Caco-2 (cell line): Measurements from ENCODE around the gene MOSPD3. TPM values are rescaled to one million over a fixed set of nuclear protein-coding genes. Genes with fewer than 3 reads are reported as not detected.

Experiments used
- BruUV-seq: library from RNA; stranded (reverse); fragments of 400-500 nt; replicated peaks from 2 replicates; lab custom pipeline; 2021; lab: Mats Ljungman, UMichigan
- CTCF ChIA-PET: fragments of 300-600 bp; sonication (Branson Sonifier 250); formaldehyde crosslinking; loops from one replicate; lab custom pipeline; 2022; ENCODE audit warnings: antibody characterized with exemption; lab: Charles Lee
- POLR2A ChIA-PET: fragments of 300-600 bp; sonication (Branson Sonifier 250); formaldehyde crosslinking; loops from one replicate; lab custom pipeline; 2022; ENCODE audit warnings: antibody characterized with exemption; lab: Charles Lee
- DNase-seq, 2 experiments: peaks; one replicate each; pipeline versions ENCODE4 v3.0.0 to v3.0.0-alpha.2; 2020 to 2022
- H3K27me3 ChIP-seq: replicated peaks from 2 replicates; pipeline ENCODE4 v1.6.0; 2011; ENCODE audit warnings: low read length; ENCODE audit not compliant: control insufficient read depth, insufficient read depth
- H3K36me3 ChIP-seq: 2 replicates; pipeline ENCODE4 v1.5.1; 2011; ENCODE audit warnings: low read length; ENCODE audit not compliant: control insufficient read depth, insufficient read depth
- H3K4me1 ChIP-seq: fragments of 250-450 bp; sonication (Bioruptor Pico); 2 replicates; pipeline ENCODE4 v1.5.1; 2020; ENCODE audit warnings: mild to moderate bottlenecking
- H3K4me3 ChIP-seq: 2 replicates; pipeline ENCODE4 v1.5.1; 2011; ENCODE audit warnings: low read depth, mild to moderate bottlenecking, control low read depth, low read length
- H3K9me3 ChIP-seq: fragments of 250-450 bp; sonication (Bioruptor Pico); 2 replicates; pipeline ENCODE4 v1.5.1; 2020; ENCODE audit warnings: mild to moderate bottlenecking, moderate library complexity
- H3K27ac Mint-ChIP-seq: one replicate; pipeline ENCODE4 v1.8.0; 2022; ENCODE audit warnings: mixed read lengths; ENCODE audit not compliant: unreplicated experiment
- H3K27me3 Mint-ChIP-seq: one replicate; pipeline ENCODE4 v1.8.0; 2022; ENCODE audit warnings: mixed read lengths; ENCODE audit not compliant: insufficient read depth, unreplicated experiment
- H3K36me3 Mint-ChIP-seq: one replicate; pipeline ENCODE4 v1.8.0; 2022; ENCODE audit warnings: mild to moderate bottlenecking, mixed read lengths; ENCODE audit not compliant: insufficient read depth, unreplicated experiment
- H3K4me1 Mint-ChIP-seq: one replicate; pipeline ENCODE4 v1.8.0; 2022; ENCODE audit warnings: low read depth, mixed read lengths; ENCODE audit not compliant: unreplicated experiment
- H3K4me3 Mint-ChIP-seq: one replicate; pipeline ENCODE4 v1.8.0; 2022; ENCODE audit warnings: mild to moderate bottlenecking, moderate library complexity, mixed read lengths; ENCODE audit not compliant: unreplicated experiment
- H3K9me3 Mint-ChIP-seq: one replicate; pipeline ENCODE4 v1.8.0; 2022; ENCODE audit warnings: mixed read lengths; ENCODE audit not compliant: unreplicated experiment
- intact Hi-C: fragments of 100-400 bp; cut with micrococcal nuclease; formaldehyde crosslinking; loops from one replicate; pipeline ENCODE4 v1.10.0; 2022; ENCODE audit not compliant: unreplicated experiment
- total RNA-seq: library from RNA; stranded (reverse); gene quantifications from 2 replicates; pipeline ENCODE4 v1.2.3, GENCODE V29; 2022
- TF ChIP-seq, protein P1 (sequence below), 2 experiments: fragments of 200-600 bp in 1 of 2; IDR thresholded peaks; 1 replicate in 1 of 2; 2 replicates in 1 of 2; pipeline versions ENCODE4 v1.5.1 to v1.8.0; 2011 to 2022; ENCODE audit warnings: antibody characterized with exemption in 1 of 2, control low read depth in 1 of 2, inconsistent platforms in 1 of 2, low read depth in 1 of 2, low read length in 1 of 2, mild to moderate bottlenecking in 1 of 2, moderate library complexity in 1 of 2; ENCODE audit not compliant: insufficient read depth in 1 of 2, severe bottlenecking in 1 of 2, unreplicated experiment in 1 of 2

The MOSPD3 gene
- total RNA-seq, 1 experiment from 2014 or later = 24.7 TPM

- intact Hi-C loops = no loop called here
- H3K27ac Mint-ChIP-seq = peak overlapping the region; percentile 67
- no peaks in the 10 kb centered on the region for H3K27me3 Mint-ChIP-seq
- Histone ChIP-seq H3K36me3 (no peaks in the 10 kb centered on the region; the same call in 1 of the 2 replicates), H3K4me1 (peaks cover 35% of the 10 kb centered on the region), H3K9me3 (no peaks in the 10 kb centered on the region), H3K27me3 (no peaks in the 10 kb centered on the region), H3K4me3 (no peak overlapping the region)
- no peak overlapping the region for H3K4me3 Mint-ChIP-seq
- BruUV-seq = no TSS peak
- CTCF ChIA-PET = interaction anchor here (1.1 kb wide), 2 partner anchors 8 to 15 kb away, joined by 3 read pairs; no protein-coding TSS in a partner anchor
- POLR2A ChIA-PET = interaction anchor here (0.6 kb wide), 1 partner anchor 122 kb away, joined by 3 read pairs; no protein-coding TSS in a partner anchor
- H3K36me3 Mint-ChIP-seq = peaks cover 77% of the 10 kb centered on the region
- TF ChIP-seq, protein P1, sequence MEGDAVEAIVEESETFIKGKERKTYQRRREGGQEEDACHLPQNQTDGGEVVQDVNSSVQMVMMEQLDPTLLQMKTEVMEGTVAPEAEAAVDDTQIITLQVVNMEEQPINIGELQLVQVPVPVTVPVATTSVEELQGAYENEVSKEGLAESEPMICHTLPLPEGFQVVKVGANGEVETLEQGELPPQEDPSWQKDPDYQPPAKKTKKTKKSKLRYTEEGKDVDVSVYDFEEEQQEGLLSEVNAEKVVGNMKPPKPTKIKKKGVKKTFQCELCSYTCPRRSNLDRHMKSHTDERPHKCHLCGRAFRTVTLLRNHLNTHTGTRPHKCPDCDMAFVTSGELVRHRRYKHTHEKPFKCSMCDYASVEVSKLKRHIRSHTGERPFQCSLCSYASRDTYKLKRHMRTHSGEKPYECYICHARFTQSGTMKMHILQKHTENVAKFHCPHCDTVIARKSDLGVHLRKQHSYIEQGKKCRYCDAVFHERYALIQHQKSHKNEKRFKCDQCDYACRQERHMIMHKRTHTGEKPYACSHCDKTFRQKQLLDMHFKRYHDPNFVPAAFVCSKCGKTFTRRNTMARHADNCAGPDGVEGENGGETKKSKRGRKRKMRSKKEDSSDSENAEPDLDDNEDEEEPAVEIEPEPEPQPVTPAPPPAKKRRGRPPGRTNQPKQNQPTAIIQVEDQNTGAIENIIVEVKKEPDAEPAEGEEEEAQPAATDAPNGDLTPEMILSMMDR (IDR thresholded peaks at IDR 0.05; ENCODE audit: insufficient read depth in 1 of 2, low read depth in 1 of 2, low read length in 1 of 2, severe bottlenecking in 1 of 2, unreplicated experiment in 1 of 2) = no peak
- no peak for DNase-seq
- H3K9me3 Mint-ChIP-seq = no peaks in the 10 kb centered on the region
- H3K4me1 Mint-ChIP-seq = peaks cover 15% of the 10 kb centered on the region
Measured at GRCh38 chr7:100568176-100568895, 44.0 kb upstream of the MOSPD3 start.

DNA sequence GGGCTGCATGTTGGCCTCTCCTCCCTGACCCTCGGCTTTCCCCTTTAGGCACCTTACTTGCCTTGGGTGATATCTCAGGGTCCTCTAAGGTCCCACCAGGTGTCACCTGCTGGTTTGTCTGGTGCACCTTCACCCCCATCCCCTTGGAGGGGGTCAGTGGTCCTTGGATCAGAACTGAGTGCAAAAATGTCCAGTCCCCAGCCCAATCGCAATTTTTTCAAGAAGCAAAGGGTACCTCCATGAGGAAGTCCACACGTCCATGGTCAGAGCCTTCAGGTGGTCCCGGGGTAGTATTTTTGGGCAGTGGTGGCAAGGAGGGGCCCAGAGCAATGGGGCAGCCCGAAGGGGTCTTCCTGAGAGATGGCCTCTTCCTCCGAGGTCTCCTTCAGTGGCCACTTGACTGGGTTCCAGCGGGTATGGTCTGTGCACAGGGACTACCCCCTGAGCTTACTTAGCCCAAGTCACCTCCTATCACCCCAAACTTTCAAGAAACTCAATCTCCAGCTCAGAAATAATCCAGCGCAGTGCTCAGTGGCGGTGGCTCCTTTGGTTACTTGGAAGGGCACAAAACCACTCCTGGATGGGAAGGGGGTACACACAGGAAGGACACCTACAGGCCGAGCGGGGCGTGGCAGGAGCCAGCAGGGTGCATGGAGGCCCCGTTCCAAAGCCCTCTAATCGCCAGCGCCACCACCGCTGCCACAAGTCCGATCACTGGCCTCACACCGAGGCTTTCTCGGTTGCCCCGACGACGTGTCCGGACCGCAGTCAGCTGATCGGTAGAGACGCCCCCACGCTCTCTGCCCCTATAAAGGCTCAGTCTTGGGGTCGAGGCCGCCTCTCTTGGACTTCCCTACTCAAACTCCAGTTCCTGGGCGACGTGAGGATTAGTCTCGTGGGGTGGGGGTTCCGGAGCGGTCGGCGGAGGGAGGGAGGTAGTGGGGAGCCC lies 43.2 kb upstream of the MOSPD3 start:
- Mint-ChIP-seq H3K27me3 (no peaks in the 10 kb centered on the region), H3K9me3 (no peaks in the 10 kb centered on the region), H3K27ac (peak overlapping the region; percentile 67), H3K36me3 (peaks cover 76% of the 10 kb centered on the region), H3K4me1 (peaks cover 15% of the 10 kb centered on the region), H3K4me3 (no peak overlapping the region)
- Histone ChIP-seq H3K4me1 (peaks cover 35% of the 10 kb centered on the region), H3K27me3 (no peaks in the 10 kb centered on the region), H3K9me3 (no peaks in the 10 kb centered on the region), H3K36me3 (no peaks in the 10 kb centered on the region; the same call in 1 of the 2 replicates), H3K4me3 (no peak overlapping the region)
- TF ChIP-seq, protein P1 (IDR thresholded peaks at IDR 0.05; ENCODE audit: insufficient read depth in 1 of 2, low read depth in 1 of 2, low read length in 1 of 2, severe bottlenecking in 1 of 2, unreplicated experiment in 1 of 2) = peak in 1 of 2 experiments; percentile 34
- intact Hi-C loops = no loop called here
- ChIA-PET CTCF (interaction anchor here (1.1 kb wide), 1 partner anchor 14 kb away, joined by 3 read pairs; no protein-coding TSS in a partner anchor), POLR2A (no interaction called here)
- BruUV-seq = no TSS peak
- DNase-seq = peak in 1 of 2 experiments; percentile 66
